Measurements from ENCODE around the gene TEAD1.
"Not testable (repeated sequence)": the region's sequence is repeated elsewhere in the genome, so short reads cannot be mapped to it uniquely, and the experiment has no call there.

TEAD1 gene

DNA sequence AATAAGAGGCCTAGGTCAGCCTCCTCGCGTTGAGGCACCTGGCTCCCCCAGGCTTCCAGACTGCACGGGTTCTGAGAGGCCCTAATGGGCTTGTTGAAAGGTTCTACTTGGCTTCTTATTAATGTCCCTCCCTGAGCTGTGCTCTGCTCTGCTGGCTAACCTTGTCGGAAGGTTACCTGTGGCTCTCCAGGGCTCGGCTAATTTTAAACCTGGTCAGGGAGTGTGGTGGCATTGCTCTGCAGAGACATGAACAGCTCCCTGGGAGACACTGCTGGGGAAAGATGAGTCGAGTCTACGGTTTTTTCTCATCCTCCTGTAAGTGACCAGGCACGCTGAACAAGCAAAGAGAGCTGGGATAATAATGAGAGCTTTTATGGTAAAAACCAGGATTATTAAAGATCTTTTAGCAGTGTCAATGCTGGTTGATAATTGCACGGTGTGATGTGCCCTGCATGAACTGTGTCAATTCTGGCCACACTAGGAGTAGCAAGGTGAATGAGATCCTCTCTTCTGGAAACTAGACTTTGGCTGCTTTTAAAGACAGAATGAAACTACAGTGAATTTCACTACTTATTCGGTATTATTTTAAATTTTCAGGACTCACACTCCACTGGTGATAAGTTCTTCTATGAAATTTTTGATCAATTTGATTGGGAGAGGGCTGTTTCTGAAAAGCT, 70.7 kb downstream of the TEAD1 start:
- no peak for DNase-seq

DNA sequence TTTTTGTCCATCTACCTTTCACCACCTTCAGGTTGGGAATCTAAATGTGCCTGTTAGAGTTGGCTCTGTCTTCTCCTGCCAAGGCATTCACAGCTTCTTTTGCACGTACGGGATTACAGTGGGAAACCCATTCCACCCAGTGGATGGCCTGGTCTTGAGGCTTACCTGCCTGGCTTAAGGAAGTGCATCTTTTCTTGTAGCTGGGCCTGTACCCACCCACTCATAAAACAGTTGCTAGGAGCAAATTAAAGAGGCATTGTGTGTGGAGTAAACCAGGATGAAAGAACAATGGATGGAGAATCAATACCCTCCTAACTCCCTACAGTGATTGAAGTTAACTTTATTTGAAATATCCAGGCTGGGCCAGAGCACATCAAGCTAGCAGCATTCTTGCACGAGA, 71.6 kb downstream of the TEAD1 start:
- DNase-seq = no peak

DNA sequence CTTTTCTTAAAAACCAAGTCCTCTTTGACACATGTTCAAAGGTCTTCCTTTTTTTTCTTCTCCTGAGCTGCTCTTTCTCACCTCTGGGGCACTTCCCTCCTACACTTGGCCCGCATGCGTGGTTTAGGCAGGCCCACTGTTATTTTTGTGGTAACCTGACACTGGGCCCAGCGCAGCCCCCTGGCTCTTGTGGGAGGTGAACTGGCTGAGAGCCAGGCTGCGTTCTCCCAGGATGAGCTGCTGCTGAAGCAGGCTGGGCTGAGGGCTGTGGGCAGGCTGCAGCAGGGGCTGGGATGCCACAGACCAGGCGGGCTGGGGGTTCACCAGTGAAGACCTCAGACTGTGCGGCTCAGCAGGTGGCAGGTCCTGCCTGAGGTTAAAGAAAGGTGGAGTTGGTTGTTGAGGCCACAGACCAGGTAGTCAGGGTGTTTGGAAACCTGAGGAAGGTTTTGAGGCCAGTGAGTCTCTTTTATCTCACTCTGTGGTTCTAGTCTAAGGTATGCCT, 72.4 kb downstream of the TEAD1 start:
- peak; percentile 80 for DNase-seq

DNA sequence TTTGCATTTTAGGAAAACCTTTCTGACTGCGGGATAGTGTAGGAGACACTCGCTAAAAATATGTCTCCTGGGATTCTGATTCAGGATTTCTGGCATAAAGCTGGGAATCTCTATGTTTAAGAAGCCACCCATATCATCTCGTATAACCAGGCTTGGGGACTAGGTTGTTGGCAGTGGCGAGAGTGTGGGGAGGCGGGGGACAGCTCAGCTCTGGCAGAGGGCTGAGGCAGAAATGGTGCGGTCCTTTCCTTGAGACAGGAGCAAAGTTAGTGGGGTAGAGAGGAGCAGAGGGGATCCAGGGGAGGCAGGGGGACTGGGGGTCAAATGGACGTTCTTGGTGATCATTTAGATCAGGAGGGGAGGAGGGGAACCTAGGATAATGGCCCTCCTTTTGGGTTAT, 74.3 kb downstream of the TEAD1 start:
- DNase-seq = no peak

DNA sequence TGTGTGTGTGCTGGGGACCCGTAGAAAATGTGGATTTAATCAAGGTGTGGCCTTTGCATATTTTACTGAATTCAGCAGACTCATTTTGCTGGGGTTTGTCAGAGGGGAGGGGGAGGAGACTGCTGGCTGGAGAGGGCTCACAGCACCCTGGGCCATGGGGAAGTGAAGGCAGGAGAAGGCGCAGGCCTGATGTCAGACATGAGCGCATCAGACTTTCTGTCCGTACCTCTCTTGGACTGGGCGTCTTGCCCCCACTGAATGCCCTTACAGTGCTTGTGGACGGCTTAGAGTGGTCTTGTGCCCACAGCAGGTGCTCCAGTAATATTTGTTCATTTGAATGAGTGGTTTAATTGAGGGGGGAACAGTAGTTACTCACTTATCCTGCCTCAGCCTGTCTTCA, 75.2 kb downstream of the TEAD1 start:
- no peak for DNase-seq

DNA sequence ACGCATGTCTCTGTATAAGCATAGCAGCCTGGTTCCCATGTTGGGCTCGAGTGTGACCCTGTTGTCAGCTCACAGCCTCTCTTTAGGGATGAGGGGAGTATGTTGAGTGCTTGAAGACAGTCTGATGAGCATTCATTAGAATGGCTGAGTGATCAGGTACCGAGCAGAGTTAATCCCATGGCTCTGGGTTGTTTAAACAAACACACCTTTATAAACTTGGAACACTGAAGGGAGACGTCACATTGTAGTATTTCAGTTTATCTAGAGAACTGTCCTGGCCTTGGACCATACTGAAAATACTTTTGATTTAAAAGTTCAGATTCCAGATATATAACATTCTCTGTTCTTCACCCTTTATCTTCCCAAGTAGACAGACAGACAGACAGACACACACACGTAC, 76.0 kb downstream of the TEAD1 start:
- no peak for DNase-seq

DNA sequence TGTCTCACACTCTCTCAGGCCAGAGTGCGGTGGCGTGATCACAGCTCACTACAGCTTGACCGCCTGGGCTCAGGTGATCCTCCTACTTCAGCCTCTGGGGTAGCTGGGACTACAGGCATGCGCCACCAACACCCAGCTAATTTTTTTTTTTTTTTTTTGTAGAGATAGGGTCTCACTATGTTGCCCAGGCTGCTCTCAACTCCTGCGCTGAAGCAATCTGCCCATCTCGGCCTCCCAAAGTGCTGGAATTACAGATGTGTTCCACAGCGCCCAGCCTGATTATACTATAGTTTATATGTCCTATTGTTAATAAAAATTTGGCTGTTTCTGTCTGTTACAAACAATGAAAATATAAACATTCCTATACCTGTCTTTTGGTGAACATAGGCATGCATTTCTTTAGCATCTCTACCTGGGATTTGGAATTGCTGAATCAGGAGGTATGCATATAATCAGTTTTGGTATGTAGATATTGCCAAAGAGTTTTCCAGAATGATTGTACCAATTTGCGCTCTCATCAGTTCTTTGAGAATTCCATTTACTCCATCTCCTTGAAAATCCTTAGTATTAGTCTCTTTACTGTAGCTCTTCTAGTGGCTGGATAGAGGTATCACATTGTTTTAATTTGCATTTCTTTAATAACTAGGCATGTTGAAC, 78.8 kb downstream of the TEAD1 start:
- no peak for DNase-seq

DNA sequence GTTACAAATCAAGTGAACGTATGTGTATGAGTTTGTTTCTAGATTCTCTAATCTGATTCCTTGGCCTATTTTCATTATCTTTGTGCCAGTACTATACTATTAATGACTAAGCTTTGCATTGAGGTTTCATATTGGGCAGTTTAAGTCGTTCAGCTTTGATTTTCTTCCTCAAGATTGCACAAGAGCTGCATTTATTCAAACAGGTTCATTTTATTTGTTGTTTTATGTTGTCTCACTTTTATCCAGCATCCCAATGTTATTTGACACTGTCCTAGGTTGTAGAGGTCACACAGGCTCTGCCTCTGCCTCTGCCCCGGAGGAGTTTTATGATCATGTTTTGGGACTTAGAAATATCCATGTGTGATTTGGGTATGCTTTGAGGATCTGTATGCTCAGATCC, 79.8 kb downstream of the TEAD1 start:
- DNase-seq = no peak

DNA sequence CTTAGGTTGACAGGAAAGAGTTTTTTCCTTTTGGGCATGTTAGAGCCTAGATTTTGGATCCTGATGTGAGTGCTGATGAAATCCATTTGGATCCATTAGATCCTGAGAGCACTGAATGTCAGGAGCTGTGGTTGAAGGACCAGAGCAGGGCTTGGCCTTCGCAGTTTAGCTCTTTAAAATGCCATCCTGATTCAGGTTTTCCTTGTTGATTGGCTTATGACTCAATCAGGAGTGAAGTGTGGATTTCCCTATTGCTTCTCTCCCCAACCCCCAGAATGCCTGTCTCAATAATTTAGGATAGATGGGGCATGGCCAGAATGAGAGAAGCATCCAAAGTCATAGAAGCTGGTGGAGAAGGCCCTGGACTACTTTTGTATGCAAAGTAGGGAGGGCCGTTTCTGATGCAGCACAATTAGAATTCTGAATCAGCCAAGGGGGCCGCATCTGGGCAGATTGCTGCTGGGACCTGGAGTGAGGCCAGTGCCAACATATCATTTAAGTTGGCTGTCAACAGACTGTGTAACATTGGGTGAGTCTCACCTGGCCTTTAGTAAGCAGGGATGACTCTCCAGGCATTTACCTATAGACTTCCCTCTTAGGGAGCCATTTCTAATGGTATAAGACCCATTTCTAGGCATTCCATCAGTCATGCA, 80.5 kb downstream of the TEAD1 start:
- no peak for DNase-seq

DNA sequence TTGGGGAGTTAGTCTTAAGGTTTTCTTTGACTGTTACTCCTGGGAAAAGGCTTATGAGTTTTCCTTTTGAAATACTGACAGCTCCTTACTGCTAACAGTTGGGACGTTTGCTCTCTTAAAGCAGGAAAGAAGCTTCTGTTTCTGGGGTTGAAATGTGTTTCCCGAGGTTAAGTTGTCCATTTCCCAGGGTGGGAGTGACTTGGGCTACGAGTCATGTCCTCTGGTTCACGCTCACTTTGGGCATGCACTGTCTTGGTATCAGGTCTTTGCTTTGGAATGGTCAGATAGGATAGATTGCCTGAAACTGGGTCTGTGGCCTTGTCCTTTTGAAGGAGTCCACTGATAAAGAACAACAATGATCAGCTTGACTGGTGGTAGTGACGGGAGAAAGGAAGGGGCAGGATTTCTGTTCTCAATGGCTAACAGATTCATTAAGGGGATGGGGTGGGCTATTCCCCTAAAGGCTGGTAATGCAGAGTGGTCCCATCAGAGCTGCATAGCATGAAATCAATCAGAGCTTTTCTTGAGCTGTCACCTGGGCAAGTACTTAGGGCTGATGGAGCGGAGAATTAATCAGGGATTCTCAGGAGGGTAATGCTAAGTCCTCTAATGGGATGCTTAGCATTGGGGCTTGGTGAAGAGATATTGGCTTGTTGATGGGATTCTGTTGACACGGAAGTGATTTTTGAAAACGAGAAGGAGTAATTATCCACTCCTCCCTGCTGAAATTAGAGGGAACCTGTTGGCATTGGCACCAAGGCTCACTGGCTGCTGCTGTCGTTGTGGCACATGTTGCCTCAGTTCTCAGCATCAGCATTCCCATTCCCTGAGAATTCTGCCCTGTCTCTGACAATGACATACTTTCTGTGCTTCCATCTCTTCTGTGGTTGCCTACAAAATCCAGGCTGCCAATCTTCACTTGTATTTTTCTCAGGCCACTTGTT, 81.6 kb downstream of the TEAD1 start:
- peak; percentile 74 for DNase-seq

DNA sequence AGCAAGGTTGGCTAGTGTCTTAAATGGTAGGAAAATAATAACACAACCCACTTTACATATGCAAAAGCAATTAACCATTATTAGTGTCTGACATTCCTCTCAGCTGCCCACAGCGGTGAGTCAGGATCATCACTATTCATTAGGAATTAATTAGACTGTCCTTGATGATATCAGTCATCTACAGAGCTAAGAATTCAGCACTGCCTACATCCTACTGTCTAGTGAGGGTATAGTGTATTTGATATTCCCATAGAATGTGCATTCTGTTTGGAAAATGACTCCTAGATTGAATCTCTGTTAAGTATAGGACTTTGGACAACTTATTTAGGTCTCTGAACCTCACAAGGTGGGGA, 82.2 kb downstream of the TEAD1 start:
- no peak for DNase-seq

DNA sequence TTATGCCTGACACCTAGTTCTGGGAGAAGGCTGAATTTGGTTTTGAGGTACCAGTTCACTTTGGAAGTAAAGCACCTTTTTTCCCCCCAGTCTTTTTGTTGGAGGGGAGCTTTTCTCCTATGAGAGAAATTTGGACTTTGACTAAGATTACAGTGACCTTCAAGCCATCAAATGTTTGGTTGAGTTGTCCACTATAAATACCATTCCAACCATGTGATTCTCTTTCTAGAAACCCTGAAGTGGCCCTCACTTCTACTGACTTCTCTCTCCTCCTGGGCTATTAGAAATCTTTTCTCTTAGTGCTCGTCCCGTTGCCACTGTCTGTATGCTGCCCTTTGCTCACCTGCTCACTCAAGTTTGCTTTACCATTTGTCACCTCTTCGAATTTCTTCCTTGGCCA, 82.6 kb downstream of the TEAD1 start:
- no peak for DNase-seq

DNA sequence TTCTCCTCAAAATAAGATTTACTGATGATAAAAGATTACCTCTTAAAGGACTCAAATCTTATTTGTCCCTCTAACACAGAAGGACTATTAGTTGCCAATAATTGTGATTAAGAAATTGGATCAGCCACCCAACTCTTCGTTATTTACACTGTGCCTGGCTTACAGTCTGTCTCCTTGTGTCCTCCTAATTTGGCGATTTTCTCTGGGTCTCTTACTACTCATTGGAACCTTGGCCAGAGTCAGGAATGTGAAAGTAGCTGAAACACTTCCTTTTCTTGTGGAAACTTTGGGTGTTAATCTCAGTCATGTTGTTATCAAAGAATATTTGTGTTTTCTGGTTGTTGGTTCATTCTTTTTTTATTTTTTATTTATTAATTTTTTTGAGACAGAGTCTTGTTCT, 83.2 kb downstream of the TEAD1 start:
- no peak for DNase-seq

DNA sequence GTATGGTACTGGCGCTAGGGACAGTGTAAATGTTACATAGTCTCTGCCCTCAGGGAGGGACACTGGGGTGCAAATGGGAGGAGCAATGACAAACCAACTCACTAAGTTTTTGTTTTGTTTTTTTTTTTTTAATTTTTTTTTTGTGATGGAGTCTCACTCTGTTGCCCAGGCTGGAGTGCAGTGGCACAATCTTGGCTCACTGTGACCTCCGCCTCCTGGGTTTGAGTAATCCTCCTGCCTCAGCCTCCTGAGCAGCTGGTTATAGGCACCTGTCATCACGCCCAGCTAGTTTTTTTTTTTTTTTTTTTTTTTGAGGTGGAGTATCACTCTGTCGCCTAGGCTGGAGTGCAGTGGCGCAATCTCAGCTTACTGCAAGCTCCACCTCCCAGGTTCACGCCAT, 83.9 kb downstream of the TEAD1 start:
- DNase-seq = not testable (repeated sequence)

DNA sequence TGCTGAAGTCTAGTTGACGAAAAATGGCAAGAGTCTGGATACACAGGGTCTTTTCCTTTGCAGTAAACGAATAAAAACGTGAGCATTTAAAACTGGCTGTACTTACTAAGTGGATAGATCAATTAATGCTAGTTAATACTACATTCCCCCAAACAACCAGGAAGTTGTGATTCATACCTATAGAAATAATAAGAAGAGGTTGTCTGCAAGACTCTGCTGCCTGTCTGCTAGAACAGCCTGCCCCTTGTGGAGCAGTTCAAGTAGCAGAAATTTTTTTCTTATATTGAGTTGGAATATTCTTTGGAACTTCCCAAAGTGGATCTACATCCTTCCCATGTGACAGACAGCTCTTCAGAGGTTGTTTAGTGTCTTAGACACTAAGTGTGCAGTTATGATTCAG, 86.8 kb downstream of the TEAD1 start:
- DNase-seq = no peak

DNA sequence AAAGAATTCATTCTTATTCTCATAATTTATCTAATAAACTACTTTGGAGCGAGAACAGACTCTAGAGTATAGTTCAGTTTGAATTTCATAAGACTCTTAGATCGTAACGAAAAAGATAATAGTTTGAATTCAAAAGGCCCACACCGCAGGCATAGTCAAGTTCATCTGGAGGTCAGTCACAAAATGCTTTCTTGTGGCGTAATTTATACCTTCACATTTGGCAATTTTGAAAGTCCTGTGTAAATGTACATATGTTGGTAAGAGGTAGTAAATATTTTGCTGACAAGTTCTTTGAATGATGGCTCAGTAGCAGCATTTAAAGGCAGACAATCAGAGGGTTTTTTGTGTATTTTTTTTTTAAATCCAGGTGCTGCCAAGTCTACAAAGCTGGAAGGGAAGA, 88.1 kb downstream of the TEAD1 start:
- DNase-seq = peak; percentile 95

DNA sequence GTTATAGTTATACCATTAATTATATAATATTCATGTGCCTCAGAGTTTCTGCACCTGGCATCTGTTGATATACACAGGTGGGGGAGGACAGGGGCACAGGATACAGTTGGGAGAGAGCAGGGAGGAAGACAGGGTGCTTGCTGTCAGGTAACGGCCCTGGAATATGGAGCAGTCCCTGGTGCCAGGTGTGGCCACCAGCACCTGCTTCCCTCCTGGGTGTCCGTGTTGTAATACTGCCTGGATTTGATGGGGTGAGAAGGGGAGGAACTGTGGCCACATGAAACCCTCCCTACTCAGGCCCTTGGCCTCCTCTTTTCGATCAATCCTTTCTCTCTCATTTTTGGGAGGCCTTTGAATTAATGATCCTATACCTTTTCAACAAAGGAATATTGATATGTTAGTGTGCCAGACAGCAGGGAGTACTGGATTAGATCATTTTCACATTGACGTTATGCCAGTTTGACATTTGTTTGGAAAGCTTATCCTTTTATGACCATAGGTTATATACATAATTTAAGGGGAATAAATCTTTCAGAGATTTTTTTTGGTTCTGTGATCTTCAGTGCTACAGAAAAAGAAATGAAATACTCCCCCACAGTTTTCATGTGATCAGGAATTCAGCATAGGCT, 88.6 kb downstream of the TEAD1 start:
- DNase-seq = no peak

DNA sequence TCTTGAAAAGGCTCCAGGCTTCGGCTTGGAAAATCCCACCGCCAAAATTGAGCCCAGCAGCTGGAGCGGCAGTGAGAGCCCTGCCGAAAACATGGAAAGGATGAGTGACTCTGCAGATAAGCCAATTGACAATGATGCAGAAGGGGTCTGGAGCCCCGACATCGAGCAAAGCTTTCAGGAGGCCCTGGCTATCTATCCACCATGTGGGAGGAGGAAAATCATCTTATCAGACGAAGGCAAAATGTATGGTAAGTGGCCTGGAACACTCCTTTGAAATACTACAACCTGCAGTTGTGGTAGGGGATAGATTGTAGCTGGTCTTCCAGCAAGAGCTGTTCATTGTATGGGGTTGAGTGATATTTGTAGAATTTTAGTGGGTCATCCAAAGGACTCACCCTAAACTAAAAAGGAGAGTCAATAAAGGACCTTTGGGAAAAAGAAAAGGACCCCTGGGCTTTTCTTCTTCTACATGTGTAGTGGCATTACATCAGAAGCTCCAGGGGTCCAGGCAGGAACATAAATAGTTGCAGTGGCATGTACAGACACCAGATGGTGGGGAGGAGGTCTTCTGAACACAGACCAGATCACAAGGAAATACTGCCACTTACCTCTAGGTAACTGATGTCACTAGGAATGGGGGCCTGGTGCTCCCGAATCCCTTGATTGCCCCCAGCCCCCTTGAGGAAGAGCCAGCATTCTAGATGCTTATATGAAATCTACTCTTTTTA, 90.1 kb downstream of the TEAD1 start:
- DNase-seq = no peak

DNA sequence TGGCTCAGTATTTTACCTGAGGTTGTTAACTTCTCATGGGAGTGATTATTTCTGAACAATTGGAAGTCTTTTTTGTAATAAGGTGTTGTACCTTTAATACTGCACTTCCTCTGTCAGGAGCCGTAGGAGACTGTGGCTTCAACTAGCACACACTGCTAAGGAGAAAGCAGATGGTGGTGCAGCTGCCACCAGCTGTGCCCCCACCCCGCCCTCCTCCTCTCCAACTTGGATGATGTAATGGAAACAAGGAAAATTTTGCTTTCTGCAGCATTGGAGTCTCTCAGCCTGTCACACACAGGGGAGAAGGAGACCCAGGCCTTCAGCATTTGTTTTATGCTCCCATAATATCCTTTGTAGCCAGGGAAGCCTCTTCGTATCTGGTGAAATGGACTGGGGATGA, 91.2 kb downstream of the TEAD1 start:
- peak; percentile 61 for DNase-seq

DNA sequence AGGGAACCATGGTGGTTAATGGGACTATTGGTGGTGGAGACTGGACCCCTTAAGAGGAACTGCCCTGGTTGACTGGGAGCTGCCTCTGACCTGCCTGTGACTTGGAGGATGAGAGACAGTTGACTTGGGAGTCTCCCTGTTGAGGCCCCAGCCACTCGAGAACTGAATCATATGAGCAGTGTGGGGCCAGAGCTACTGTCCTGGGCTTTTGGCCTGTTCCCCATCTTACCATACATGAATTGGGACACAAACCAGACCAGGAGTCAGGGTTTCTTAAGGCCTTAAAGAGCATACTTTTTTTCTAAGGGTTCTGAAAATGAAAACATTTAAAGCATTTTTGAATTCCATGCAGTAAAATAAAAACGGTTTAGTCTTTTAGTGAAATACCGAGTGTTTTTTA, 92.8 kb downstream of the TEAD1 start:
- no peak for DNase-seq

DNA sequence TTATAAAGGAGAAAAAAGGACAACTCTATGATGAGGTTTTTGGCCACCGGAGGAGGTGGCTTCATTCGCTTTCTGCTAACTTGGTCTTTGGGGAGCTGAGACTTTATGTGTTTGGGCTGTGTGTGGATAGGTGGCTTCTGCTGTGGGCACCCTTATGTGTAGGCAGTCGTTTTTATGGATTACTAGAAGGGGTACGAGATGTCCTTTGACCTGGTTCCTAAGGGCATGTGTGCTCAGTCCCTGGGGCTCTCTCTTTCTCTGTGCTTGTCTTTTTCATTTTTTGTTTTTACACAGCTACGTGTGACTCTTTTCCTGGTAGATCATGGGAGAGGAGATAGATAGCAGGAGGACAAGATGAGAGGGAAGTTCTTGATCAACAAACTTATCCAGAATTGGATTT, 93.4 kb downstream of the TEAD1 start:
- no peak for DNase-seq
